Measurements from ENCODE around the gene WDR62.

Gene WDR62

DNA sequence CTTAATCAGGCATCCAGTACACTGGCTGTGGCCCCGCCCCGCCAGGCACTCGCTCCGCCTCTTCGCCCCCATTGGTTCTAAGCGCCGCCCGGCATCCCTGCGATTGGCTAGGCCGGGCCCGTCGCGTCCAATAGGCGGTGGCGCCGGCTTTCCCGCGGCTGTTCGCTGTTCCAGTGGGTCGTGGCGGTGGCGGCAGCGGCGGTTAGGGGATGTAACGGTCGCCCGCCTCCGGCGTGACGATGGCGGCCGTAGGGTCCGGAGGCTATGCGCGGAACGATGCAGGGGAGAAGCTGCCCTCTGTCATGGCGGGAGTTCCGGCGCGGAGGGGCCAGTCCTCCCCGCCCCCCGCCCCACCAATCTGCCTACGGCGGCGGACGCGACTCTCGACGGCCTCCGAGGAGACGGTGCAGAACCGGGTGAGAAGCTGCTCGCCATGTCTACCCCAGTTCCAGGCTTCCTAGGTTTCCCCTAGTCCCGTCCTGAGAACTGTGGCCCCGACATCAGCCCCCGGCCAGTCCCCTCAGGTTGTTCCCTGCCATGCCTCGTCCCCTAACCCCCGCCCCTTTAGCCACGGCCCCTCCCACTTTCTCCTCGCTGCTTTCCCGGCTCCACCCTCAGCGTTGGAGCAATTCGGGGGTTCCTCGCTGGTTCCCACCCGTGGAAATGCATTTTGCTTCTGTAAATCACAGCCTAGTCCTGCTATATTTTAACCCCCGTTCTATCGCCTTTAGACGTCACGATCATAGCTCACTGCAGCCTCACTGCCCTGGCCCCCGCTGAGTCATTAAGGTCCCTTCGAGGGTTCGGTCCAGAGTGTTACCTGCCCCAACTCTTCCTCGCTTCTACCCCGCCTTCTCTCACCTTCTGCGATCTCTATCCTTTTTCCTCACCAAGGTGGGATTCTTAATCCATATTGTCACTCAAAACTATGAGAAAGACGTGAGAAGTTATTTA is at the start of gene WDR62:
WDR62 (plus strand) TSS at position 165 of the 954 bp plus-strand sequence; CDS start at position 240, 75 bp downstream.
- in situ Hi-C loops (cut with MboI; ENCODE audit: low sequenced_read_pairs) = no loop called here

DNA sequence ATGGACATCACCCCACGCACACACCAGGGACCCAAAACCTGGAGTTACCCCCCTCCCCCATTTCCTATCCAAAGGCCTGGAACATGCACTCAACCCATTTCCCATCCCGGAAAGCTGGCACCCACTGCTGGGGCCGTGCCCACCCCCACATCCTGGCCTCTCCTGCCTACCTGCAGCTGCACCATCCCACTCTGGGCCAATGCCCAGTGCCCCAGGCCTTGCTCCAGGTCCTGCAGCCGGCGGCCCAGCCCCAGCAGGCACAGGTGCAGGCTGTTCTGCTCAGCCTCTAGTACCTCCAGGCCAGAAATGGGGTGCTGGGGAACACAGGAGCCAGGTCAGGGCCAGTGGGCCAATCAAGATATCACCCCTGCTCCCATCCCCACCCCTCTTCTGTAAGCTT is 47.7 kb upstream of the WDR62 start:
- in situ Hi-C loops (cut with MboI; ENCODE audit: low sequenced_read_pairs) = no loop called here

- in situ Hi-C loops (cut with MboI; ENCODE audit: low sequenced_read_pairs) = no loop called here
Observed at GRCh38 chr19:36008336-36008978, 46.2 kb upstream of the WDR62 start, which contains the start of gene SYNE4. SYNE4 (minus strand) TSS chr19:36008813; CDS start chr19:36008681, 132 bp downstream.

- in situ Hi-C loops (cut with MboI; ENCODE audit: low sequenced_read_pairs) = no loop called here
Observed at GRCh38 chr19:36009220-36009619, 45.5 kb upstream of the WDR62 start.

GRCh38 chr19:36009633-36010379 is 44.9 kb upstream of the WDR62 start:
- in situ Hi-C loops (cut with MboI; ENCODE audit: low sequenced_read_pairs) = no loop called here

GRCh38 chr19:36010402-36010801 is 44.3 kb upstream of the WDR62 start:
- in situ Hi-C loops (cut with MboI; ENCODE audit: low sequenced_read_pairs) = no loop called here

GRCh38 chr19:36013280-36014011 is 41.3 kb upstream of the WDR62 start:
- in situ Hi-C loops (cut with MboI; ENCODE audit: low sequenced_read_pairs) = no loop called here

GRCh38 chr19:36014012-36014924 is 40.4 kb upstream of the WDR62 start, which contains the start of gene ALKBH6:
ALKBH6 (minus strand) TSS chr19:36014213; CDS start chr19:36013397, 816 bp downstream.
- in situ Hi-C loops (cut with MboI; ENCODE audit: low sequenced_read_pairs) = no loop called here

GRCh38 chr19:36019061-36019670 is 35.5 kb upstream of the WDR62 start:
- in situ Hi-C loops (cut with MboI; ENCODE audit: low sequenced_read_pairs) = no loop called here

- in situ Hi-C loops (cut with MboI; ENCODE audit: low sequenced_read_pairs) = no loop called here
Observed at GRCh38 chr19:36023432-36023831, 31.3 kb upstream of the WDR62 start.

- in situ Hi-C loops (cut with MboI; ENCODE audit: low sequenced_read_pairs) = no loop called here
Observed at GRCh38 chr19:36025541-36025940, 29.2 kb upstream of the WDR62 start.

- in situ Hi-C loops (cut with MboI; ENCODE audit: low sequenced_read_pairs) = no loop called here
Observed at GRCh38 chr19:36026091-36026876, 28.4 kb upstream of the WDR62 start.

GRCh38 chr19:36027696-36028095 is 27.0 kb upstream of the WDR62 start:
- in situ Hi-C loops (cut with MboI; ENCODE audit: low sequenced_read_pairs) = no loop called here

DNA sequence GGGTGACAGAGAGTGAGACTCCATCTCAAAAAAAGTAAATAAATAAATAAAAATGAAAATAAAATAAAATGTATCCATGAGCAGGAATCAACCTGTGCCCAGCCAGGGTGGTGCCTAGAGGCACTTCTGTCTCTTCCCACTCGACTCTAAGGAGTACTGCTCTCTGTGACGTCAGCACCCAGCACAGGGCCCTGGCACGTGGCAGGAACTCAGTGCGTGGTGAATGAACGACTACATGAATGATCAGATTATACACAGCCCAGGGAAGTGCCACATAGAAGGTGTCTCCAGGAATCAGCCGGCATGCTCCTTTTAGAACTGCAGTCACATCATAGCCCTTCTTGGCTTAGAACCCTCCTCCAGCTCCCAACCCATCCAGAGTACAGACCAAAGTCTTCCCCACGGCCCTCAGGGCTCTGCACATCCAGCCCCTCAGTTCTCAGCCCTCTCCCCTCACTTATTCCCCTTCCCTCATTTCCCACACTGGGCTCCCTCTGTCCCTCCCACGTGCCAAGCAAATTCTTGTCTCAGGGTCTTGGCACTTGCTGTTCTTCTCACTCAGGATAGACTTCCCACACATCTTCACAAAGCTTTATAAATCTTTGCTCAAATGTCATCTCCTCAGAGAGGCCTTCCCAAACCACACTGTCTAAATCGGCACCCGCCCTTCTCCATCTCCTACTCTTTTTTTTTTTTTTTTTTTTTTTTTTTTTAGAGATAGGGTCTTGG is 26.2 kb upstream of the WDR62 start:
- in situ Hi-C loops (cut with MboI; ENCODE audit: low sequenced_read_pairs) = no loop called here

DNA sequence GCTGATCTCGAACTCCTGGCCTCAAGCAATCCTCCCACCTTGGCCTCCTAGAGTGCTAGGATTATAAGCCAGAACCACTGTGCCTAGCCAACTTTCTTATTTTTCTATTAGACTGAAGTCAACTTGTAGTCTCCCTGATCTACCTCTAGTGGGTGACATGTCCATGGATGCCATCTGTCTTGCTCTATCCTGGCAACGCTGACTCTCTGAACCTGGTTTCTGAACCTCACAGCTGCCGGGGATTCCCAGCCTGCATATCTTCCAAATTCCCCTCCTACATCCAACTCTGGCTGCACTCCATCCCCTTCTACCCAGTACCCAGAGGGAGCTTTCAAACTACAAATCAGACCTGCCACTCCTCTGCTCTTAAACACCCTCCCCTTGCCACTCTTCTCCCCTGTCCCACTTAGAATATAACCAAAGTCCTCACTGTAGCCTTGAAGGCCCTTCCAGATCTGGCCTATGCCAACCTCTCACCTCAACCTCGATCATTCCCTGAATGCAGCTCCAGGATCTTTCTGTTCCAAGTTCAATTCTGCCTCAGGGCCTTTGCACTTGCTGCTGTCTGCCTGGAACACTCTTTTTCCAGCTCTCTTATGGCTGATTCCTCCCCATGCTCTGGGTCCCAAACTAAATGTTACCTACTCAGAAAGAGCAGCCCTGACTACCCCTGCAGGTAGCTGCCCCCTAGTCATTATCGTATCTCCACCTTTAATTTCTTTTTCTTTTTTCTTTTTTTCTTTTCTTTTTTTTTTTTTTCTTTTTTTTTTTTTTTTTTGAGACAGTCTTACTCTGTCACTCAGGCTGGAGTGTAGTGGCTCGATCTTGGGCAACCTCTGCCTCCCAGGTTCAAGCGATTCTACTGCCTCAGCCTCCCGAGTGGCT is 24.2 kb upstream of the WDR62 start:
- in situ Hi-C loops (cut with MboI; ENCODE audit: low sequenced_read_pairs) = no loop called here

DNA sequence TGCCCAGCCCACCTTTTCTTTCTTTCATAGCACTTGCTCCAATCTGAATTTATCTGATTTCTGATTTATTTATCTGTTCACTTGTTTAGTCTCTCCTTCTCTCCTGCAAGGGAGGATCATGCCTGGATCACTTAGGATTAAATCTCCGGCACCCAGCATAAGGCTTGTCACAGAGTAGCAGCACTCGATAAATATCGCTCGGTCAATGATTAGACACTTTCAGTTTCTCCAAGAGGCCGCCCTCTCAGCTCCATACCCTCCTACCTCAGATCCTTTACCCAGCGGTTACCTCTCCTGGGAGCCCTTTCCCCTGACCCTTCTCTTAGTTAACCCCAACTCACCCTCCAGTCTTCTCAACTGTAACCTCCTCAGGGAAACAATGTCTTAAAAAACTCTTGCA is 23.4 kb upstream of the WDR62 start:
- in situ Hi-C loops (cut with MboI; ENCODE audit: low sequenced_read_pairs) = no loop called here
